Epithelial cell of esophagus (primary cell): ENCODE results near the gene CPA4.

Source experiments
- DNase-seq: peaks from one replicate; pipeline ENCODE4 v3.0.0; 2010; ENCODE audit warnings: low read depth
- H3K4me3 ChIP-seq: 2 replicates; pipeline ENCODE4 v1.5.1; 2011; ENCODE audit warnings: mild to moderate bottlenecking, low read length, control low read depth
- TF ChIP-seq, protein P1 (sequence below): IDR thresholded peaks from 2 replicates; pipeline ENCODE4 v1.5.1; 2011; ENCODE audit warnings: low read depth, mild to moderate bottlenecking, low read length, control low read depth, inconsistent platforms; ENCODE audit not compliant: insufficient read depth; ENCODE audit errors: missing control alignments

Gene CPA4

DNA sequence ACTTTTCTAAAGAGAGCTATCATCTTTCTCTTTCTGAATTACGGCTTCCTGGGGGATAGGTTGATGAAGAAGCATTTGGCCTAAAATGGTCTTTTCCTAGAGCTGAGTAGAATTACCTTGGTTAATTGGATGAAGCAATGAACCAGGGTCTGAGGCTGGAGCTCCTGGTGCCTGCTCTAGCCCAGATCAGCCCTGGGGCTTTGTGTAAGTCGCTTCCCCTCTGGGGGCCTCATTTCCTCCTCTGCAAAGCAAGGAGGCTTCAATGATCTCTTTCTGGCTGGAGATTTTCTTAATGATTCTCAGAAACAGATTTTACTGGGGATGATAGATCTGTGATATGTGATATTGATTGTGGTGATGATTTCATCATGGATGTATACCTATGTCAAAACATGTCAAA, 29.8 kb upstream of the CPA4 start:
- TF ChIP-seq, protein P1, sequence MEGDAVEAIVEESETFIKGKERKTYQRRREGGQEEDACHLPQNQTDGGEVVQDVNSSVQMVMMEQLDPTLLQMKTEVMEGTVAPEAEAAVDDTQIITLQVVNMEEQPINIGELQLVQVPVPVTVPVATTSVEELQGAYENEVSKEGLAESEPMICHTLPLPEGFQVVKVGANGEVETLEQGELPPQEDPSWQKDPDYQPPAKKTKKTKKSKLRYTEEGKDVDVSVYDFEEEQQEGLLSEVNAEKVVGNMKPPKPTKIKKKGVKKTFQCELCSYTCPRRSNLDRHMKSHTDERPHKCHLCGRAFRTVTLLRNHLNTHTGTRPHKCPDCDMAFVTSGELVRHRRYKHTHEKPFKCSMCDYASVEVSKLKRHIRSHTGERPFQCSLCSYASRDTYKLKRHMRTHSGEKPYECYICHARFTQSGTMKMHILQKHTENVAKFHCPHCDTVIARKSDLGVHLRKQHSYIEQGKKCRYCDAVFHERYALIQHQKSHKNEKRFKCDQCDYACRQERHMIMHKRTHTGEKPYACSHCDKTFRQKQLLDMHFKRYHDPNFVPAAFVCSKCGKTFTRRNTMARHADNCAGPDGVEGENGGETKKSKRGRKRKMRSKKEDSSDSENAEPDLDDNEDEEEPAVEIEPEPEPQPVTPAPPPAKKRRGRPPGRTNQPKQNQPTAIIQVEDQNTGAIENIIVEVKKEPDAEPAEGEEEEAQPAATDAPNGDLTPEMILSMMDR: no peak
- no peak for DNase-seq
- no peak overlapping the region for H3K4me3 ChIP-seq

DNA sequence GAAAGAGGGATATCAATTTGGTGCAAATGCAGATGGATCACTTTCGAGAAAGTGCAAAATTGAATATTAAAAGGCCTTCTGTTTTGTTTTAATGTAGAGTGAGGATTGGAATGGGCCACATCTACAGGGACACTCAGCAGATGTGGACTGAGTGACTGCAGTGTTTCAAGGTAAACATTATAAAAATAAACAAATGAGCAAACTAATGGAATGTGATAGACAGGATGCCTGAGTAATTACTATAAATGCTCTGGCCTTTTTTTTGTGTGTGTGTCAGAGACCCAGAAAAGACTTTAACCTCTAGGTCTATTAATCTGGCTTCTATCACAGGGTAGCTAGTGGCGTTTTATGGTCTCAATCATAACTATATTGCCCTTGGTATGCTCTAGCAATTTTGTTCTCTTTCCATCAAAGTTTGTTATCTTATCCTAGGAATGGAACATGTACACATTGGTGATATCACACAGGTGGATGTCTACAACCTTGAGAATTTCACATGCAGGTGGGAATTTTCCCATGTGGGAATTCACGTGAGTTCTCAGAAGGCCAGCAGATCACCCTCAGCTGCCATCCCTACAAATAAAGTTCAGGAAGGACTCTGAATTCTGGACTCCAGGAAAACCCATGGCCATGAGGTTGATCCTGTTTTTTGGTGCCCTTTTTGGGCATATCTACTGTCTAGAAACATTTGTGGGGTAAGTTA, 26.6 kb upstream of the CPA4 start, which contains the start of gene CPA2:
TSS of gene CPA2 (plus strand) at position 606 of the 703 bp plus-strand sequence. CDS start at position 625, 19 bp downstream.
- no peak for DNase-seq
- TF ChIP-seq, protein P1: no peak

DNA sequence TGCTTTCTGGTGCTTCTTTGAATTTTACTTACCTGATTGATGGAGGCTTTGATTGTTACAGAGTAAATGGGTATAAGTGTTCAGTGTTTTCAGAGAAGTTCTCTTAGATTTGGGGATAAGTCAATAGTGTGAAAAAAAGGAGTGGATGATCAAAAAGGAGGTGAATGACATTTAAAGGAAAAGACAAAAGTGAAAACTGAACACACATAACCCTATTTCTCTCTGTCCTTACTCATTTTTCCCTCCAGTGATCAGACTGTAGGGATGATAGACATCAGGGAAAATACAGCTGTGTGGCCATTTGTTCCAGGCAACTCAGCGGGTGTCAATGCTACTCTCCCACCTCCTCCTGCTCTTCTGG, 26.0 kb upstream of the CPA4 start:
- TF ChIP-seq, protein P1: no peak

More for the DNA sequence above, 26.6 kb upstream of the CPA4 start, which contains the start of gene CPA2:
- no peak within 1 kb of the TSS for H3K4me3 ChIP-seq

DNA sequence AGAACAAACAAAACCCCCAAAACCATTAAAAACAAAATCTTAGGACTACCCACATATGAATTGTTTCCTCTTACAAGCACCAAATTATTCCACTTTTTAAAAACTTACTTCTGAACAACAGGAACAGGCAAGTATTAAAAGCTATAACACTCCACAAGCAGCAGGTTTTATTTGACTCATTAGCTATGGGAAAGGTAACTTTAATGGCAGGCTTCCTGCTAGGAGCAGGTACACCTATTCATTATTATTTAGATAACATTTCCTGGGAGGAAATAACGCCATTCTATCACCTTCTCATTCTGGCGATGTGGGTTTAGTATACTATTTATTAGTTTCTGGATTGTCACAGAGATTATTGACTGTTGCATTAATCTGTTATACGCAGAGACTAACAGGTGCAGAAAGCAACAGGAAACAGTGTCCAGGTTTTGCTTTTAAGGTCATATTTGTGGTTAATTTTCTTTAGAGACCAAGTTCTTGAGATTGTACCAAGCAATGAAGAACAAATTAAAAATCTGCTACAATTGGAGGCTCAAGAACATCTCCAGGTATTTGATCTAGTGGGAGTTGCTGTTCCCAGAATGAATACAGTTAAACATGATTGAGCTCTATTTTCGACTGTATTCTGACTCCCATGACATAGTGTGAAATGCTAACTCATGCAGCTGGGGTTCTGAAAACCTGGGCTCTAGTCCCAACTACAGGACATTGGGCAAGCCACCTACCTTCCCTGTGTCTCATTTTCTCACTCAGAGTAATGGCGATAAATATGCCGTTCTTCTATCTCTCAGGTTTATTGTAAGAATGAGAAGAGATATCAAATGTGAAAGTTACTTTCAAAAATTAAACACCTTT, 24.3 kb upstream of the CPA4 start:
- TF ChIP-seq, protein P1: no peak
- H3K4me3 ChIP-seq: no peak overlapping the region
- DNase-seq: no peak

More for the DNA sequence above, 26.0 kb upstream of the CPA4 start:
- no peak overlapping the region for H3K4me3 ChIP-seq
- DNase-seq: no peak

DNA sequence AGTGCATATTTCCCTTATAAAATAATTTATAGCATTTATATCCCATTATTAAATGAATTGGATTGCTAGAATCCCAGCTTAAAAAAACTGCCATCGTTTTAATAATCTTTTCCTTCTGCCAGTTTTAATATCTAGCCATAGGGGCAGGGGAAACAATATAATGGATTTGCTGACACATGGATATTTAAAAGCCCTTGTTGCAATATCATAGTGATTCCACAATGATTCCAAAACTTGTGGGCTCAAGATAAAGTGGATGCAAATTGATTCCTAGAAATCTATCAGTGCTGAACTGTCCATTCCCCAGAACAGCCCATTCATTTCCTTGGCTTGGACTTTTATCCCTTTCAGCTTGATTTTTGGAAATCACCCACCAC, 23.7 kb upstream of the CPA4 start:
- no peak overlapping the region for H3K4me3 ChIP-seq
- TF ChIP-seq, protein P1: no peak
- DNase-seq: no peak

- no peak overlapping the region for H3K4me3 ChIP-seq
- TF ChIP-seq, protein P1: no peak
- DNase-seq: no peak
These were observed 21.8 kb upstream of the CPA4 start for GRCh38 chr7:130270947-130271800.
